ENCODE results near the gene UBE2V1.
"Not testable (repeated sequence)": the region's sequence is repeated elsewhere in the genome, so short reads cannot be mapped to it uniquely, and the experiment has no call there.

UBE2V1 gene

GRCh38 chr20:50112512-50113419, at the start of gene UBE2V1:
UBE2V1 (minus strand) TSS chr20:50113150; CDS start chr20:50113128, 22 bp downstream.
- peak; percentile 87 for DNase-seq

GRCh38 chr20:50161494-50161893, 48.5 kb upstream of the UBE2V1 start:
- not testable (repeated sequence) for DNase-seq

- peak; percentile 82 for DNase-seq
These were observed 40.8 kb upstream of the UBE2V1 start, which contains the start of gene PEDS1 for GRCh38 chr20:50153500-50154377. PEDS1 (minus strand) TSS chr20:50153723; CDS start chr20:50153637, 86 bp downstream.

- no peak for DNase-seq
These were observed 40.2 kb upstream of the UBE2V1 start for GRCh38 chr20:50153153-50153499.

GRCh38 chr20:50152394-50153152, 39.6 kb upstream of the UBE2V1 start:
- DNase-seq, result no peak

- DNase-seq, result no peak
These were observed 38.2 kb upstream of the UBE2V1 start for GRCh38 chr20:50151034-50151743.

- DNase-seq, result no peak
These were observed 36.7 kb upstream of the UBE2V1 start for GRCh38 chr20:50149481-50150254.

- DNase-seq, result peak; percentile 72
These were observed 34.0 kb upstream of the UBE2V1 start for GRCh38 chr20:50146732-50147662.

GRCh38 chr20:50146214-50146613, 33.3 kb upstream of the UBE2V1 start:
- DNase-seq, result no peak

- DNase-seq, result no peak
These were observed 32.6 kb upstream of the UBE2V1 start for GRCh38 chr20:50145566-50145965.

- DNase-seq, result no peak
These were observed 31.4 kb upstream of the UBE2V1 start for GRCh38 chr20:50144362-50144761.

- DNase-seq, result no peak
These were observed 29.9 kb upstream of the UBE2V1 start for GRCh38 chr20:50142812-50143211.

- DNase-seq, result no peak
These were observed 29.0 kb upstream of the UBE2V1 start for GRCh38 chr20:50141811-50142561.

GRCh38 chr20:50141018-50141675, 28.2 kb upstream of the UBE2V1 start:
- DNase-seq, result no peak

GRCh38 chr20:50140339-50140859, 27.4 kb upstream of the UBE2V1 start:
- no peak for DNase-seq

GRCh38 chr20:50138479-50139393, 25.8 kb upstream of the UBE2V1 start:
- DNase-seq, result no peak

GRCh38 chr20:50138120-50138478, 25.1 kb upstream of the UBE2V1 start:
- DNase-seq, result no peak

GRCh38 chr20:50137702-50138101, 24.8 kb upstream of the UBE2V1 start:
- not testable (repeated sequence) for DNase-seq

Data from activated T-cell treated with anti-CD3 and anti-CD28 coated beads, Interleukin-2, amount 50 U/mL, for 1 hour (primary cell).